WTC11 (cell line): ENCODE measurements around the gene SPNS3. TPM values are rescaled to one million over a fixed set of nuclear protein-coding genes. Genes with fewer than 3 reads are reported as not detected.
A peak's percentile ranks its signal among the peaks of the same experiment; 100 is the strongest.

Source experiments
- ATAC-seq: fragments of 200-7000 bp; cut with Tn5 transposase; 2 replicates; pipeline ENCODE4 v1.10.0; 2021; ENCODE audit warnings: mild to moderate bottlenecking, moderate library complexity
- CTCF ChIA-PET: fragments of 300-600 bp; sonication (Branson Sonifier 250); formaldehyde crosslinking; loops from one replicate; lab custom pipeline; 2021; ENCODE audit warnings: antibody characterized with exemption; lab: Charles Lee
- POLR2A ChIA-PET: fragments of 350-600 bp; sonication (Branson Sonifier 250); formaldehyde crosslinking; loops from one replicate; lab custom pipeline; 2021; ENCODE audit warnings: antibody characterized with exemption; lab: Charles Lee
- DNase-seq: peaks from one replicate; pipeline ENCODE4 v3.0.0; 2021; ENCODE audit warnings: low spot score
- H3K27ac Mint-ChIP-seq: 2 replicates; pipeline ENCODE4 v1.8.0; 2021; ENCODE audit warnings: mixed read lengths
- H3K27me3 Mint-ChIP-seq: 2 replicates; pipeline ENCODE4 v1.8.0; 2021; ENCODE audit warnings: low read depth, mild to moderate bottlenecking, moderate library complexity, mixed read lengths
- H3K36me3 Mint-ChIP-seq: 2 replicates; pipeline ENCODE4 v1.8.0; 2021; ENCODE audit warnings: mixed read lengths
- H3K4me1 Mint-ChIP-seq: 2 replicates; pipeline ENCODE4 v1.8.0; 2022; ENCODE audit warnings: mixed read lengths
- H3K4me3 Mint-ChIP-seq: 2 replicates; pipeline ENCODE4 v1.8.0; 2021; ENCODE audit warnings: mild to moderate bottlenecking, moderate library complexity, mixed read lengths
- H3K9me3 Mint-ChIP-seq: 2 replicates; pipeline ENCODE4 v1.8.0; 2021; ENCODE audit warnings: mixed read lengths
- E2F1 ChIP-seq: sonication (generic); formaldehyde crosslinking; IDR thresholded peaks from 2 replicates; pipeline ENCODE4 v1.8.0; 2022; ENCODE audit warnings: mild to moderate bottlenecking, missing genetic modification reagents
- E2F4 ChIP-seq: sonication (generic); formaldehyde crosslinking; IDR thresholded peaks from 2 replicates; pipeline ENCODE4 v1.8.1; 2022; ENCODE audit warnings: low read depth, mild to moderate bottlenecking, moderate library complexity, missing genetic modification reagents, borderline replicate concordance
- GABPB1 ChIP-seq: sonication (generic); formaldehyde crosslinking; IDR thresholded peaks from 2 replicates; pipeline ENCODE4 v1.8.1; 2023; ENCODE audit warnings: mild to moderate bottlenecking, missing genetic modification reagents
- GTF2I ChIP-seq: fragments of 250-450 bp; sonication (Bioruptor Pico); conservative IDR thresholded peaks from 2 replicates; pipeline ENCODE4 v1.4.0; 2021; ENCODE audit warnings: mild to moderate bottlenecking
- MXD4 ChIP-seq: fragments of 250-450 bp; sonication (Bioruptor Pico); IDR thresholded peaks from 2 replicates; pipeline ENCODE4 v1.8.0; 2021; ENCODE audit warnings: mild to moderate bottlenecking, moderate library complexity, borderline replicate concordance
- MYBL2 ChIP-seq: sonication (generic); formaldehyde crosslinking; IDR thresholded peaks from 2 replicates; pipeline ENCODE4 v1.8.1; 2023; ENCODE audit warnings: mild to moderate bottlenecking, moderate library complexity, missing genetic modification reagents
- NR3C1 ChIP-seq: sonication (generic); formaldehyde crosslinking; conservative IDR thresholded peaks from 2 replicates; pipeline ENCODE4 v1.8.1; 2023; ENCODE audit warnings: low read depth, mild to moderate bottlenecking, missing genetic modification reagents
- ZBTB43 ChIP-seq: sonication (generic); formaldehyde crosslinking; IDR thresholded peaks from 2 replicates; pipeline ENCODE4 v1.8.1; 2023; ENCODE audit warnings: mild to moderate bottlenecking, missing genetic modification reagents
- ZNF121 ChIP-seq: sonication (generic); formaldehyde crosslinking; IDR thresholded peaks from 2 replicates; pipeline ENCODE4 v1.8.0; 2023; ENCODE audit warnings: missing genetic modification reagents
- ZNF138 ChIP-seq: sonication (generic); formaldehyde crosslinking; conservative IDR thresholded peaks from 2 replicates; pipeline ENCODE4 v1.8.1; 2022; ENCODE audit warnings: mild to moderate bottlenecking, moderate library complexity, missing genetic modification reagents
- ZNF219 ChIP-seq: sonication (generic); formaldehyde crosslinking; IDR thresholded peaks from 2 replicates; pipeline ENCODE4 v1.8.0; 2023; ENCODE audit warnings: missing genetic modification reagents, mild to moderate bottlenecking, borderline replicate concordance
- ZNF232 ChIP-seq: sonication (generic); formaldehyde crosslinking; IDR thresholded peaks from 2 replicates; pipeline ENCODE4 v1.8.0; 2022; ENCODE audit warnings: mild to moderate bottlenecking, missing genetic modification reagents
- ZNF281 ChIP-seq: sonication (generic); formaldehyde crosslinking; IDR thresholded peaks from 2 replicates; pipeline ENCODE4 v1.8.0; 2023; ENCODE audit warnings: mild to moderate bottlenecking, missing genetic modification reagents
- ZNF317 ChIP-seq: sonication (generic); formaldehyde crosslinking; IDR thresholded peaks from 2 replicates; pipeline ENCODE4 v1.8.1; 2023; ENCODE audit warnings: low read depth, mild to moderate bottlenecking, moderate library complexity, missing genetic modification reagents, borderline replicate concordance
- total RNA-seq: library from RNA; stranded (reverse); gene quantifications from 3 replicates; pipeline ENCODE4 v1.2.3, GENCODE V29; 2021
- TF ChIP-seq, protein P1 (sequence below): fragments of 200-600 bp; IDR thresholded peaks from 2 replicates; pipeline ENCODE4 v1.8.0; 2022; ENCODE audit warnings: antibody characterized with exemption
- TF ChIP-seq, protein P2 (sequence below): fragments of 250-450 bp; sonication (Bioruptor Pico); IDR thresholded peaks from 2 replicates; pipeline ENCODE4 v1.9.0; 2021; ENCODE audit warnings: moderate library complexity, mild to moderate bottlenecking, inconsistent platforms, borderline replicate concordance

Gene SPNS3
- total RNA-seq, 1 experiment from 2014 or later, result not detected

DNA sequence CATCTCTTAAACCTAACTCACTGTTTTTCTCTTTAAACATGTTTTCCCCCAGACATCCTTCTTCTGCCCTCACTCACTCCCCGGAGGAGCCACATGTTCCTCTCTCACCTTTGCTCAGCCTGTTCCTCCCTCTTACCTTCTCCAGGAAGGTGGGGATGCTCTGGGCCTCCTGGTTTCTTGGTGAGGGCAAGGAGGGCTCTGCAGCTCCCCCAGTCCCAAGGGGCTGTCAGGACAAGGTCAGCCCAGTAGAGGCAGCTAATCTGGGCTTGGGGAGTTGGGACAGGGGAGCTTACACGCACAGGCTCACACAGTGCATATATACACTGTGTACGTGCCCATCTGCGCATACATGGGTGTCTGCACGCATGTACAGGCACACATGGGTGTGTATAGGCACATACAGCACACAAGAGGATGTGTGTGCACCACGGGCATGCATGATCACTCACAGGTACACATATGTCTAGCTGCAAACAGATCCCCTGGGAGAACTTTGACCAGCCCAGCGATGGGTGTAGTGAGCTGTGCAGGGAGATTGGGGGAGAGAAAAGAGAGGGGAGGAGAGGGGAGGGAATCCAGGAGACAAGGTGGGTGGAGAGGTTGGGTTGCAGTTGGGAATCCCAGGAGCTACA is 28.6 kb upstream of the SPNS3 start (continued):
- TF ChIP-seq ZNF281 (CRISPR knock-in tag), result no peak

GRCh38 chr17:4405699-4406098 is 28.0 kb upstream of the SPNS3 start:
- H3K36me3 Mint-ChIP-seq, result no peaks in the 10 kb centered on the region
- H3K4me3 Mint-ChIP-seq, result no peak overlapping the region
- no peak for TF ChIP-seq GTF2I (CRISPR knock-in tag)
- no peak for TF ChIP-seq ZNF232 (CRISPR knock-in tag)
- TF ChIP-seq ZNF138 (CRISPR knock-in tag), result no peak
- TF ChIP-seq ZBTB43, result no peak
- no peak for TF ChIP-seq MYBL2
- TF ChIP-seq MXD4 (CRISPR knock-in tag), result no peak
- TF ChIP-seq ZNF219 (CRISPR knock-in tag), result no peak
- TF ChIP-seq, protein P1, sequence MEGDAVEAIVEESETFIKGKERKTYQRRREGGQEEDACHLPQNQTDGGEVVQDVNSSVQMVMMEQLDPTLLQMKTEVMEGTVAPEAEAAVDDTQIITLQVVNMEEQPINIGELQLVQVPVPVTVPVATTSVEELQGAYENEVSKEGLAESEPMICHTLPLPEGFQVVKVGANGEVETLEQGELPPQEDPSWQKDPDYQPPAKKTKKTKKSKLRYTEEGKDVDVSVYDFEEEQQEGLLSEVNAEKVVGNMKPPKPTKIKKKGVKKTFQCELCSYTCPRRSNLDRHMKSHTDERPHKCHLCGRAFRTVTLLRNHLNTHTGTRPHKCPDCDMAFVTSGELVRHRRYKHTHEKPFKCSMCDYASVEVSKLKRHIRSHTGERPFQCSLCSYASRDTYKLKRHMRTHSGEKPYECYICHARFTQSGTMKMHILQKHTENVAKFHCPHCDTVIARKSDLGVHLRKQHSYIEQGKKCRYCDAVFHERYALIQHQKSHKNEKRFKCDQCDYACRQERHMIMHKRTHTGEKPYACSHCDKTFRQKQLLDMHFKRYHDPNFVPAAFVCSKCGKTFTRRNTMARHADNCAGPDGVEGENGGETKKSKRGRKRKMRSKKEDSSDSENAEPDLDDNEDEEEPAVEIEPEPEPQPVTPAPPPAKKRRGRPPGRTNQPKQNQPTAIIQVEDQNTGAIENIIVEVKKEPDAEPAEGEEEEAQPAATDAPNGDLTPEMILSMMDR, result no peak
- no peak for TF ChIP-seq ZNF317 (CRISPR knock-in tag)
- TF ChIP-seq GABPB1, result no peak
- no peak for TF ChIP-seq NR3C1 (CRISPR knock-in tag)
- TF ChIP-seq E2F1, result no peak
- no peak for TF ChIP-seq ZNF121 (CRISPR knock-in tag)
- TF ChIP-seq E2F4 (CRISPR knock-in tag), result no peak
- TF ChIP-seq, protein P2, sequence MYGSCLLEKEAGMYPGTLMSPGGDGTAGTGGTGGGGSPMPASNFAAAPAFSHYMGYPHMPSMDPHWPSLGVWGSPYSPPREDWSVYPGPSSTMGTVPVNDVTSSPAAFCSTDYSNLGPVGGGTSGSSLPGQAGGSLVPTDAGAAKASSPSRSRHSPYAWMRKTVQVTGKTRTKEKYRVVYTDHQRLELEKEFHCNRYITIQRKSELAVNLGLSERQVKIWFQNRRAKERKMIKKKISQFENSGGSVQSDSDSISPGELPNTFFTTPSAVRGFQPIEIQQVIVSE (CRISPR knock-in tag), result no peak
- H3K4me1 Mint-ChIP-seq, result peaks cover 11% of the 10 kb centered on the region
- no peaks in the 10 kb centered on the region for H3K9me3 Mint-ChIP-seq
- ChIA-PET POLR2A (interaction anchor here (0.7 to 0.9 kb wide), 2 partner anchors 9 to 40 kb away, joined by 3 to 4 read pairs; no protein-coding TSS in a partner anchor), CTCF (interaction anchor here (0.5 to 1.1 kb wide), 6 partner anchors 8 to 217 kb away, joined by 3 to 5 read pairs (median 4); no protein-coding TSS in a partner anchor)
- ATAC-seq (no peak), DNase-seq (no peak)
- H3K27me3 Mint-ChIP-seq, result no peaks in the 10 kb centered on the region
- peak overlapping the region; percentile 24; the same call in 1 of the 2 replicates for H3K27ac Mint-ChIP-seq
